ENCODE results near the gene FLNA. TPM values are rescaled to one million over a fixed set of nuclear protein-coding genes. Genes with fewer than 3 reads are reported as not detected.

FLNA gene
- total RNA-seq, 1 donor from 2014 or later = 806 TPM

- H3K4me3 Mint-ChIP-seq = peak overlapping the region; percentile 68
- no peak for TF ChIP-seq CTCF (conservative IDR thresholded peaks at IDR 0.05)
- no peaks in the 10 kb centered on the region for H3K4me1 Mint-ChIP-seq (ENCODE audit: unreplicated experiment)
- no peak for DNase-seq (ENCODE audit: extremely low spot score, unreplicated experiment)
- H3K27me3 Mint-ChIP-seq = no peaks in the 10 kb centered on the region
- no peaks in the 10 kb centered on the region for H3K9me3 Mint-ChIP-seq
- no peaks in the 10 kb centered on the region for H3K36me3 Mint-ChIP-seq
- H3K27ac Mint-ChIP-seq = peak overlapping the region; percentile 71
Observed at GRCh38 chrX:154368630-154369448, 5.6 kb downstream of the FLNA start.

- Mint-ChIP-seq H3K27ac (peak overlapping the region; percentile 61), H3K4me3 (peak overlapping the region; percentile 68), H3K4me1 (ENCODE audit: unreplicated experiment) (no peaks in the 10 kb centered on the region), H3K27me3 (no peaks in the 10 kb centered on the region), H3K9me3 (no peaks in the 10 kb centered on the region), H3K36me3 (peaks cover 3% of the 10 kb centered on the region)
- no peak for DNase-seq (ENCODE audit: extremely low spot score, unreplicated experiment)
- TF ChIP-seq CTCF (conservative IDR thresholded peaks at IDR 0.05) = no peak
Observed at GRCh38 chrX:154367474-154368308, 6.7 kb downstream of the FLNA start.

- Mint-ChIP-seq H3K27me3 (no peaks in the 10 kb centered on the region), H3K36me3 (peaks cover 4% of the 10 kb centered on the region), H3K9me3 (no peaks in the 10 kb centered on the region), H3K4me1 (ENCODE audit: unreplicated experiment) (no peaks in the 10 kb centered on the region), H3K27ac (no peak overlapping the region), H3K4me3 (no peak overlapping the region)
- no peak for DNase-seq (ENCODE audit: extremely low spot score, unreplicated experiment)
- TF ChIP-seq CTCF (conservative IDR thresholded peaks at IDR 0.05) = no peak
Observed at GRCh38 chrX:154366666-154367055, 7.8 kb downstream of the FLNA start.

- Mint-ChIP-seq H3K9me3 (no peaks in the 10 kb centered on the region), H3K27ac (no peak overlapping the region), H3K4me1 (ENCODE audit: unreplicated experiment) (no peaks in the 10 kb centered on the region), H3K27me3 (no peaks in the 10 kb centered on the region), H3K4me3 (no peak overlapping the region), H3K36me3 (peaks cover 4% of the 10 kb centered on the region)
- no peak for DNase-seq (ENCODE audit: extremely low spot score, unreplicated experiment)
- no peak for TF ChIP-seq CTCF (conservative IDR thresholded peaks at IDR 0.05)
Observed at GRCh38 chrX:154365997-154366665, 8.3 kb downstream of the FLNA start.

- no peak overlapping the region for H3K4me3 Mint-ChIP-seq
- H3K9me3 Mint-ChIP-seq = no peaks in the 10 kb centered on the region
- H3K36me3 Mint-ChIP-seq = peaks cover 4% of the 10 kb centered on the region
- H3K4me1 Mint-ChIP-seq (ENCODE audit: unreplicated experiment) = no peaks in the 10 kb centered on the region
- TF ChIP-seq CTCF (conservative IDR thresholded peaks at IDR 0.05) = no peak
- H3K27me3 Mint-ChIP-seq = no peaks in the 10 kb centered on the region
- no peak for DNase-seq (ENCODE audit: extremely low spot score, unreplicated experiment)
- H3K27ac Mint-ChIP-seq = peak overlapping the region; percentile 82
Observed at GRCh38 chrX:154365052-154365600, 9.3 kb downstream of the FLNA start.

Data from type B pancreatic cell (in vitro differentiated cells).